A549 (cell line): ENCODE measurements around the gene PSMB7. TPM values are rescaled to one million over a fixed set of nuclear protein-coding genes. Genes with fewer than 3 reads are reported as not detected.

Experiments
- ATAC-seq, 2 experiments: fragments of 200-7000 bp in 1 of 2; fragments of >200 bp in 1 of 2; cut with Nextera tagmentation in 1 of 2; cut with Tn5 transposase in 1 of 2; 3 replicates each; pipeline versions ENCODE4 v1.8.0 to v1.9.1; 2018 to 2020; ENCODE audit warnings: mild to moderate bottlenecking in 1 of 2, moderate library complexity in 1 of 2
- CTCF ChIA-PET: fragments of 300-600 bp; sonication (Branson Sonifier 250); formaldehyde crosslinking; extraction: SDS; loops from one replicate; lab custom pipeline; 2021; ENCODE audit warnings: antibody characterized with exemption, inconsistent platforms; lab: Yijun Ruan, JAX
- POLR2A ChIA-PET: fragments of 350-600 bp; formaldehyde crosslinking; extraction: SDS; loops from one replicate; lab custom pipeline; 2021; ENCODE audit warnings: antibody characterized with exemption, inconsistent platforms; lab: Yijun Ruan, JAX
- DNase-seq, 2 experiments: peaks; one replicate each; pipeline versions ENCODE4 v3.0.0 to v3.0.0-alpha.2; 2011 to 2016; ENCODE audit warnings: low read depth in 1 of 2, low spot score in 1 of 2
- FAIRE-seq: peaks from 2 replicates; lab custom pipeline; 2011; peaks lifted over from hg19 to GRCh38; lab: Jason Lieb, UNC
- H3K27ac ChIP-seq, 2 experiments: fragments of >200 bp; sonication (Bioruptor Twin); formaldehyde crosslinking; 3 replicates each; pipeline ENCODE4 v1.5.1; 2016 to 2017
- H3K4me1 ChIP-seq: fragments of >200 bp; sonication (Bioruptor Twin); formaldehyde crosslinking; 3 replicates; pipeline ENCODE4 v1.6.1; 2016
- H3K4me2 ChIP-seq: fragments of >200 bp; sonication (Bioruptor Twin); formaldehyde crosslinking; 3 replicates; pipeline ENCODE4 v1.6.1; 2016
- H3K4me3 ChIP-seq: fragments of >200 bp; sonication (Bioruptor Twin); formaldehyde crosslinking; 3 replicates; pipeline ENCODE4 v1.5.1; 2016
- H3K9me3 ChIP-seq: fragments of >200 bp; sonication (Bioruptor Twin); formaldehyde crosslinking; 3 replicates; pipeline ENCODE4 v1.6.1; 2016
- BCL3 ChIP-seq: fragments of >200 bp; sonication (Bioruptor Twin); formaldehyde crosslinking; IDR thresholded peaks from 3 replicates; pipeline ENCODE4 v1.6.1; 2016
- BHLHE40 ChIP-seq: IDR thresholded peaks from 2 replicates; pipeline ENCODE4 v1.6.1; 2012; ENCODE audit warnings: low read depth, low read length, inconsistent platforms
- CBX2 ChIP-seq: fragments of 200-600 bp; sonication (generic); IDR thresholded peaks from 2 replicates; pipeline ENCODE4 v1.6.1; 2016; ENCODE audit warnings: low read depth, mild to moderate bottlenecking, borderline replicate concordance
- CHD2 ChIP-seq: fragments of 150-350 bp; IDR thresholded peaks from 2 replicates; pipeline ENCODE4 v1.6.1; 2014; ENCODE audit warnings: low read length; ENCODE audit not compliant: partially characterized antibody
- CHD4 ChIP-seq: fragments of 200-600 bp; sonication (generic); IDR thresholded peaks from 2 replicates; pipeline ENCODE4 v1.6.1; 2016; ENCODE audit warnings: antibody characterized with exemption, mild to moderate bottlenecking, borderline replicate concordance
- CTCF ChIP-seq: fragments of >200 bp; sonication (Bioruptor Twin); formaldehyde crosslinking; IDR thresholded peaks from 3 replicates; pipeline ENCODE4 v1.5.1; 2016
- E2F6 ChIP-seq: IDR thresholded peaks from 2 replicates; pipeline ENCODE4 v1.6.1; 2012; ENCODE audit warnings: low read depth, borderline replicate concordance
- EHMT2 ChIP-seq: fragments of 200-600 bp; sonication (generic); IDR thresholded peaks from 2 replicates; pipeline ENCODE4 v1.6.1; 2016; ENCODE audit warnings: antibody characterized with exemption, low read depth, mild to moderate bottlenecking, moderate library complexity
- HDAC2 ChIP-seq: fragments of 200-600 bp; sonication (generic); IDR thresholded peaks from 2 replicates; pipeline ENCODE4 v1.6.1; 2016
- HES2 ChIP-seq: fragments of >200 bp; sonication (Bioruptor Twin); formaldehyde crosslinking; IDR thresholded peaks from 2 replicates; pipeline ENCODE4 v1.6.1; 2016
- HEYL ChIP-seq: fragments of 250-450 bp; sonication (Bioruptor Pico); IDR thresholded peaks from 2 replicates; pipeline ENCODE4 v1.8.0; 2021; ENCODE audit warnings: mild to moderate bottlenecking, moderate library complexity
- HOXA7 ChIP-seq: fragments of 250-450 bp; sonication (Bioruptor Pico); IDR thresholded peaks from 2 replicates; pipeline ENCODE4 v1.5.0; 2020; ENCODE audit warnings: mild to moderate bottlenecking, moderate library complexity
- HOXB13 ChIP-seq: fragments of 250-450 bp; sonication (Bioruptor Pico); IDR thresholded peaks from 2 replicates; pipeline ENCODE4 v1.5.0; 2020; ENCODE audit warnings: low read depth, mild to moderate bottlenecking, moderate library complexity
- JUNB ChIP-seq: fragments of >200 bp; sonication (Bioruptor Twin); formaldehyde crosslinking; IDR thresholded peaks from 2 replicates; pipeline ENCODE4 v1.6.1; 2016
- MAFK ChIP-seq: fragments of 450-650 bp; IDR thresholded peaks from 2 replicates; pipeline ENCODE4 v1.6.1; 2014; ENCODE audit not compliant: partially characterized antibody
- MYC ChIP-seq: IDR thresholded peaks from 2 replicates; pipeline ENCODE4 v1.6.1; 2012; ENCODE audit warnings: mild to moderate bottlenecking, inconsistent platforms, low read length, improper control_type of control experiment, borderline replicate concordance
- NPAS2 ChIP-seq: fragments of 250-450 bp; sonication (Bioruptor Pico); IDR thresholded peaks from 2 replicates; pipeline ENCODE4 v1.8.0; 2022; ENCODE audit warnings: mild to moderate bottlenecking, moderate library complexity, borderline replicate concordance
- NR3C1 ChIP-seq: fragments of >200 bp; sonication (Bioruptor Twin); formaldehyde crosslinking; IDR thresholded peaks from 3 replicates; pipeline ENCODE4 v1.6.1; 2017
- RFX5 ChIP-seq: fragments of 450-650 bp; IDR thresholded peaks from 2 replicates; pipeline ENCODE4 v1.7.1; 2014; ENCODE audit warnings: antibody characterized with exemption, mild to moderate bottlenecking, moderate library complexity
- RNF2 ChIP-seq: fragments of 200-600 bp; sonication (generic); IDR thresholded peaks from 2 replicates; pipeline ENCODE4 v1.6.1; 2016; ENCODE audit warnings: low read depth, mild to moderate bottlenecking, antibody characterized with exemption, moderate library complexity, borderline replicate concordance
- SMC3 ChIP-seq: fragments of >200 bp; sonication (Bioruptor Twin); formaldehyde crosslinking; IDR thresholded peaks from 3 replicates; pipeline ENCODE4 v1.6.1; 2018; ENCODE audit warnings: inconsistent platforms
- TFCP2L1 ChIP-seq: fragments of 250-450 bp; sonication (Bioruptor Pico); IDR thresholded peaks from 2 replicates; pipeline ENCODE4 v1.5.0; 2021; ENCODE audit warnings: mild to moderate bottlenecking
- TP53 ChIP-seq: fragments of 250-450 bp; sonication (Bioruptor Pico); IDR thresholded peaks from 2 replicates; pipeline ENCODE4 v1.5.0; 2021; ENCODE audit warnings: mild to moderate bottlenecking, moderate library complexity
- ZC3H11A ChIP-seq: fragments of 450-650 bp; IDR thresholded peaks from 2 replicates; pipeline ENCODE4 v1.6.1; 2014; ENCODE audit warnings: antibody characterized with exemption, mild to moderate bottlenecking
- ZFP36 ChIP-seq: fragments of 450-650 bp; IDR thresholded peaks from 2 replicates; pipeline ENCODE4 v1.6.1; 2014; ENCODE audit warnings: borderline replicate concordance; ENCODE audit not compliant: partially characterized antibody
- WGBS: methylation state at CpG from one replicate; pipeline ENCODE4 v1.1.6; 2017; ENCODE audit errors: missing lambda C conversion rate; 5-methylcytosine and 5-hydroxymethylcytosine counted together
- polyA plus RNA-seq, 4 experiments: library from polyadenylated mRNA; depleted of rRNA in 3 of 4; stranded (reverse); fragments of >200 nt; fragmentation: RNase III in 1 of 4; extraction: RNeasy Plus Mini Kit Qiagen cat#74134 plus additional on column Dnase treatment in 1 of 4; gene quantifications; 2 replicates in 3 of 4; 3 replicates in 1 of 4; pipeline ENCODE4 v1.2.3, GENCODE V29; 2011 to 2017

Gene PSMB7
- polyA plus RNA-seq, 2 of the 4 experiments (the other 2 are of a cell fraction): 332 to 418 TPM

GRCh38 chr9:124410321-124410913 is 4.8 kb downstream of the PSMB7 start (continued):
- no peak for TF ChIP-seq MYC
- TF ChIP-seq RFX5: no peak
- no peak for TF ChIP-seq NR3C1
- TF ChIP-seq TFCP2L1 (CRISPR knock-in tag): no peak
- TF ChIP-seq CHD4: no peak
- TF ChIP-seq SMC3: peak; percentile 13; the same call in 1 of the 3 replicates
- TF ChIP-seq CTCF: peak; percentile 41

- Histone ChIP-seq H3K27ac (no peak overlapping the region; a peak in 1 of 6 replicates), H3K9me3 (no peaks in the 10 kb centered on the region), H3K4me3 (no peak overlapping the region), H3K4me1 (peaks cover 42% of the 10 kb centered on the region), H3K4me2 (no peak overlapping the region)
- DNase-seq (no peak), ATAC-seq (no peak), FAIRE-seq (no peak)
- 93% methylated on average over 3 of the region's 3 CpGs for WGBS
- ChIA-PET POLR2A (no interaction called here), CTCF (interaction anchor here (1.0 to 32.7 kb wide), 7 partner anchors 0 to 128 kb away, joined by 3 to 429 read pairs (median 4); partner anchors contain the start of gene PSMB7)
- TF ChIP-seq HOXA7 (no peak), ZFP36 (no peak), SMC3 (no peak), HOXB13 (CRISPR knock-in tag) (no peak), HES2 (no peak), HEYL (no peak), NPAS2 (no peak), TP53 (CRISPR knock-in tag) (no peak), BHLHE40 (no peak), CHD2 (no peak), ZC3H11A (no peak), CBX2 (no peak), E2F6 (no peak), MAFK (no peak), HDAC2 (no peak), JUNB (no peak), BCL3 (no peak), RNF2 (no peak), EHMT2 (no peak)
Observed at GRCh38 chr9:124409410-124409809, 5.8 kb downstream of the PSMB7 start.
